Measurements from ENCODE around the gene RNU6-1. TPM values are rescaled to one million over a fixed set of nuclear protein-coding genes. Genes with fewer than 3 reads are reported as not detected.

The RNU6-1 gene
- total and polyA plus RNA-seq, 7 donors = not detected

DNA sequence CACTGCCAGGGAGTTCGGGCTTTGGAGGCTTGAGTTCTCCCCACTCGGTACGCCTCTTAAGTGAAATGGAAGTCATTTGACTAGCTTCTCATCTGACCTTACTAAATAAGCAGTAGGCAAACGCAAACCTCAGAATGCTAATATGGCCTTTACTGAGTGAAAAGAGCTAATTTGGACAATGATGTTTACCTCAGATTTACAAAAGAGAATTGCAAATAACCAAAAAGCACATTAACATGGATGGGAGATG is 1.6 kb upstream of the RNU6-1 start:
- peaks cover 0 to 50% (median 38%) of the 10 kb centered on the region in 4 donors for H3K4me1 ChIP-seq
- no peaks in the 10 kb centered on the region for H3K27me3 ChIP-seq
- H3K27ac ChIP-seq = peak overlapping the region; percentile 97 to 100 (median 99)
- WGBS, 2 donors = 9 to 40% methylated on average over 4 of the region's 4 CpGs
- TF ChIP-seq, protein P1, sequence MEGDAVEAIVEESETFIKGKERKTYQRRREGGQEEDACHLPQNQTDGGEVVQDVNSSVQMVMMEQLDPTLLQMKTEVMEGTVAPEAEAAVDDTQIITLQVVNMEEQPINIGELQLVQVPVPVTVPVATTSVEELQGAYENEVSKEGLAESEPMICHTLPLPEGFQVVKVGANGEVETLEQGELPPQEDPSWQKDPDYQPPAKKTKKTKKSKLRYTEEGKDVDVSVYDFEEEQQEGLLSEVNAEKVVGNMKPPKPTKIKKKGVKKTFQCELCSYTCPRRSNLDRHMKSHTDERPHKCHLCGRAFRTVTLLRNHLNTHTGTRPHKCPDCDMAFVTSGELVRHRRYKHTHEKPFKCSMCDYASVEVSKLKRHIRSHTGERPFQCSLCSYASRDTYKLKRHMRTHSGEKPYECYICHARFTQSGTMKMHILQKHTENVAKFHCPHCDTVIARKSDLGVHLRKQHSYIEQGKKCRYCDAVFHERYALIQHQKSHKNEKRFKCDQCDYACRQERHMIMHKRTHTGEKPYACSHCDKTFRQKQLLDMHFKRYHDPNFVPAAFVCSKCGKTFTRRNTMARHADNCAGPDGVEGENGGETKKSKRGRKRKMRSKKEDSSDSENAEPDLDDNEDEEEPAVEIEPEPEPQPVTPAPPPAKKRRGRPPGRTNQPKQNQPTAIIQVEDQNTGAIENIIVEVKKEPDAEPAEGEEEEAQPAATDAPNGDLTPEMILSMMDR (IDR thresholded peaks at IDR 0.05) = no peak
- no peak for TF ChIP-seq POLR2A (IDR thresholded peaks at IDR 0.05)
- no peak for TF ChIP-seq POLR2AphosphoS5 (IDR thresholded peaks at IDR 0.05)
- no peak for TF ChIP-seq EP300 (IDR thresholded peaks at IDR 0.05)
- intact Hi-C loops (cut with DNase I) = no loop called here
- no peak for DNase-seq
- H3K36me3 ChIP-seq = no peaks in the 10 kb centered on the region
- H3K4me3 ChIP-seq = peak overlapping the region in 3 of 4 donors; percentile 89 to 95 (median 90)
- H3K9me3 ChIP-seq = no peaks in the 10 kb centered on the region

DNA sequence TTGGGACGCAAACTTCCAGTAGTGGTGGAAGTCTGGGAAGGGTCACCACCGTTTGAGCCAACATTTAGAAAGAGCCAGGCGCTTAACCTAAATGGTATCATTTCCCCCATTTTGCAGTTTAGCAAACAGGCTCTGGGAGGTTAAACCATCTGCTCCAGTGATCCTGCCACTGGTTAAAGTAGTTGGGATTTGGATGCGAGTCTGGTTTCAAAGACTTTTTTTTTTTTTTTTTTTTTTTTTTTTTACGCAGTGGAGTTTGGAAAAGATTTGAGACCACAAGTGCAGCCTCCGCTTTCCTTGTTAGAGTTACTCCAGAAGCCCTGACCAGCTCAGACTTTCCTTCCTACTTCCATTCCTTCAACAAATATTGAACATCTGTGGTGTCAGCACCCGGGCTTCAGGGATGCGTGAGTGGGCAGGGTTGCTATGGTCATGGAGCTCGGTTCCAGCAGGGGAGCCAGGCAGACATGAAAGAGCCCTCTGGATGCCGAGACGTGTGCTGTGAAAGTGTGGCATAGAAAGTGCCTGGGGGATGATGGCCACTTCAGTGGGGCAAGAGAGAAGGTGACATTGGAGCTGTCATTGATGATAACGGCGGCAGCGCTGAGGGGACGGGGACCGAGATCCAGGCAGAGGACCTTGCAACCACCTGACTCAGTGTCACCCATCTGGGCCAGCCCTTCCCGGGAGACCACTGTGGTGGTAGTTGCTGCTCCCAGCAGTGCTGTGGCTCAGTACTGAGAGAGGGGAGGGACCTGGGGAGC is 1.1 kb upstream of the RNU6-1 start:
- no peaks in the 10 kb centered on the region for H3K9me3 ChIP-seq
- TF ChIP-seq POLR2A (IDR thresholded peaks at IDR 0.05) = no peak
- TF ChIP-seq, protein P1 (IDR thresholded peaks at IDR 0.05) = no peak
- TF ChIP-seq EP300 (IDR thresholded peaks at IDR 0.05) = no peak
- no peak for TF ChIP-seq POLR2AphosphoS5 (IDR thresholded peaks at IDR 0.05)
- no peaks in the 10 kb centered on the region for H3K36me3 ChIP-seq
- H3K4me1 ChIP-seq = peaks cover 0 to 54% (median 43%) of the 10 kb centered on the region in 4 donors
- intact Hi-C loops (cut with DNase I) = no loop called here
- WGBS, 2 donors = 3 to 6% methylated on average over 17 of the region's 17 CpGs
- peak overlapping the region; percentile 89 to 95 (median 91) for H3K4me3 ChIP-seq
- H3K27ac ChIP-seq = peak overlapping the region; percentile 97 to 100 (median 99)
- peaks cover under 1 to 3% (median 1%) of the 10 kb centered on the region in 3 donors for H3K27me3 ChIP-seq
- peak; percentile 75 for DNase-seq

DNA sequence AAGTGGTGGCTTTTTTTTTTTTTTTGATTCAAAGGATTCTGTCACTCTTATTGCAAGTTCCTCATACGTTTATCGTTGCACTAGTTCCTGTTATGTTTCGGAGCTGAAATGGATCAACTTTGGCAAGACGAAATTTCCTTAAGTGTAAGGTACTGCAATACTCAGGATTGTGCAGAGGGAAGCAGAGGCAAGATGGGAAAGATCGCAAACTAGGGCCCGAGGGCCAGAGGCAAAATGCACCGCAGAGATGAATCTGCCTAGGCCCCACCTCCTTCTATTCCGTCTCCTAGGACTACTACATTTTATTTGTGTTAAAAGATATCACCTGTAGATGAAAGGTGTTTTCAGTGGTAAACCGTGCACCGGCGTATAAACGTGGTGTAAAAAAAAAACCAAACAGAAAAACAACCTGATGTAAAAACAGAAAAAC is 331 bp downstream of the RNU6-1 start:
- peaks cover 15 to 18% (median 15%) of the 10 kb centered on the region in 3 donors for H3K27me3 ChIP-seq
- DNase-seq = peak; percentile 60
- H3K36me3 ChIP-seq = no peaks in the 10 kb centered on the region
- peak overlapping the region; percentile 97 to 100 (median 99) for H3K27ac ChIP-seq
- TF ChIP-seq, protein P1 (IDR thresholded peaks at IDR 0.05) = no peak
- TF ChIP-seq POLR2AphosphoS5 (IDR thresholded peaks at IDR 0.05) (no peak), EP300 (IDR thresholded peaks at IDR 0.05) (no peak), POLR2A (IDR thresholded peaks at IDR 0.05) (no peak)
- intact Hi-C loops (cut with DNase I) = loop anchor here (5.0 kb wide), 3 partner anchors 297 to 438 kb away; partner anchors contain the start of genes C15orf61, FEM1B and MAP2K5
- WGBS, 2 donors = 1% methylated on average over 12 of the region's 12 CpGs
- H3K9me3 ChIP-seq = no peaks in the 10 kb centered on the region
- H3K4me1 ChIP-seq = peaks cover 0 to 65% (median 57%) of the 10 kb centered on the region in 4 donors
- H3K4me3 ChIP-seq = peak overlapping the region; percentile 9 to 95 (median 90)

DNA sequence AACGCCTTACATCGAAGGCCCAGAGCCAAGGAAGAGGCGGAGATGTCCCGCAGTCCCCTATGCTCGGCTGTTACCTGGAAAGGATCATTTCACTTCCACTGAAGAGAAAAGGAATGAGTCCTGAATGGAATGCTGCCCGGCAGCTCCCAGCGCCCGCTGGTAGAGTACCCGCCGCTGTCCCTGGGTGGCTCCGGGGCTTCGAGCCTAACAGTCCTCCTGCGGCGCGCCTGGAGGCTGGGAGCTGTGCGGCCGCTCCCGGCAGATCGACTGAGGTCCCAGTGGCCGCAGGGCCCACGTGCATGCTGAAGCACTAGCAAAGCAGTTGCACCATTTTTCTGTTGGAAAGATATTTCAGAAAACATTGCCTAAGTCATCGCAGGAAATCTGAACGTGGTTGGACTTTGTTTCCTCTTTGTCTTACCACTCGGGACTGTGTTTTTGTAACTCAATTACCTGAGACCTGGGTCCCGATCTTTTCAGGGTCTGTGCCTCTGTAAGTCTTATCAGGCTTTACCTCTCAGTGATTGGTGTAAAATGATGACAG is 984 bp downstream of the RNU6-1 start:
- peaks cover 20 to 24% (median 21%) of the 10 kb centered on the region in 3 donors for H3K27me3 ChIP-seq
- H3K4me3 ChIP-seq = peak overlapping the region in 3 of 4 donors; percentile 0 to 90 (median 89)
- TF ChIP-seq POLR2AphosphoS5 (IDR thresholded peaks at IDR 0.05) (peak in 2 of 4 donors; percentile 9 to 23), EP300 (IDR thresholded peaks at IDR 0.05) (no peak), POLR2A (IDR thresholded peaks at IDR 0.05) (no peak)
- TF ChIP-seq, protein P1 (IDR thresholded peaks at IDR 0.05) = peak in 1 of 4 experiments; percentile 7
- peaks cover 0 to 65% (median 58%) of the 10 kb centered on the region in 4 donors for H3K4me1 ChIP-seq
- H3K9me3 ChIP-seq = no peaks in the 10 kb centered on the region
- peak overlapping the region; percentile 97 to 100 (median 99) for H3K27ac ChIP-seq
- intact Hi-C loops (cut with DNase I) = loop anchor here (5.0 kb wide), 3 partner anchors 297 to 438 kb away; partner anchors contain the start of genes C15orf61, FEM1B and MAP2K5
- 6 to 9% methylated on average over 25 of the region's 25 CpGs for WGBS, 2 donors
- H3K36me3 ChIP-seq = no peaks in the 10 kb centered on the region
- peak; percentile 81 for DNase-seq

Measured in sigmoid colon (tissue), 7 donors.